HG02884 (cell line): ENCODE data around the gene RPS14.

Experiments used
- ATAC-seq: cut with Tn5 transposase; IDR thresholded peaks from one replicate; pipeline ENCODE4 v1.9.1; 2021; ENCODE audit warnings: mild to moderate bottlenecking, moderate library complexity; ENCODE audit not compliant: unreplicated experiment

The RPS14 gene

DNA sequence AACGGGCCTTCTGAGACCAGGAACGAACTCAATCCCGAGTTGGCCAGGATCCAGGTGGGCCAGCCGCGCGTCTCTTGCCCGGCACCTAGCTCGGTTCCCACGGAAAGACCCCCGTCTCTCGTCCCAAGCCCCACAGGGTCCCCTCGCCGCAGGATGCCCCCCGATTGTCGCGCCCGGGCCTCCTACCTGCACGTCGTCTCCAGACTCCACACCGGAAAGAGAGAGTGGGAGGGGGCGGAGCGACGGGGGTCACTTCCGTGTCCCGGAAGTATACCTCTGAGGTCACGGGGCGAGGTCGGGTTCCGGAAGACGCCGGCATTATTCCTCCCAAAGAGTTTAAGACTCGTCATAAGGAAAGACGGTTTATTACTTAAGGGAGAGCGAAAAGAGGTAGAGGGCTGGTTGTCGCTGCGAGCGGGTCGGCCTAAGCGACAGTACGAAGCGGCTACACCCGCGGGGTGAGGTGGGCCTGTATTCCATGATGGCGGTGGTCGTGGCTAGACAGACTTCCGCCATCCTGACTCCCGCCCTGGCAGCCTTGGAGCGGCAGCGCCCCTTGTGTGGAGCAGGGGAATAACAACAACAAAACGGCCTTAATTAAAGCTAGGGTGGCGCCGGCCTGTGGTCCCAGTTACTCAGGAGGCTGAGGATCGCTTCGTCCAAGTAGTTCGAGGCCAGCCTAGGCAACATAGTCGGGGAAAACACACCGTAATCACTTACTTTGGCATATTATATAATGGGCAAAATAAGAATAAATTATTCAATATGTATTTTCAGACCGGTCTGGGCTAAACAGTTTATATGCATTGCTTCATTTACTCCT lies at the start of gene RPS14:
RPS14 (minus strand) TSS at position 223 of the 823 bp plus-strand sequence. CDS start 2,006 bp downstream, outside the sequence.
- peak; percentile 90 for ATAC-seq

DNA sequence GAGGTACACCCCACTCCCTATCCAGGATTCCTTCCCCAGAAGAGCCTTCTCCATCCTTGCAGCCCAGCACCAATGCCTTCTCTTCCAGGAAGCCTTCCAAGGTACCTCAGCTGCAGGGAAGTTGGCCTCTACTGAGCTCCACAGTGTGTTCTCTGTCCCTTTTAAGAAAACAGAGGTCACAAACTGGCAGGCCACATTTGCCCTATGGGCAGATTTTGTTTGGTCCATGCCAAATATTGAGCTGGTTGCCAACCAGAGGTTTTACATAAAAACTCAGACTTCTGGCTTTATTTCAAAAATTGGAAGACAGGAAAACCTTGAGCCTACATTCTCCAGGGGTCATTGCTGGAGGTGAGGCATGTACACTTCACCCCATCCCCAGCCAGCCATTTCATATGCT lies 49.4 kb upstream of the RPS14 start:
- no peak for ATAC-seq

DNA sequence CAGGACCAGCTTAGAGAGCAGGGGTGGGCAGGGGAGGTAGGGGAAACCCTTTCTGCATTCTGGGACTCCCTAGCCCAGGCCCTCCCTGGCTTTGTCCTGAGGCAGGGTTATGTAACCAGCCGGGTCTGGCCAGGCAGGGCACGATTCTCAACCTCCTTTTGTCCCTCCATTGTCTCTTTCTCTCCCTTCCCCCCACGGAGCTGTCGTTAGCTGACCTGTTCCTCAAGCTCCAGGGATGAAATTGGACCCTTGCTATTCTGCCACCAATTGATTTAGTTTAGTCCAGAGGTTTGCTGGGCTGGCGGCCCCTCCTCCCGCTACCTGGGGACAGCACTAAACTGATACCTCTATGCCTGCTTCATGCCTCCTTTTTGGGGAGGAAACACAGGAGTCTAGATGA lies 49.0 kb upstream of the RPS14 start:
- no peak for ATAC-seq

DNA sequence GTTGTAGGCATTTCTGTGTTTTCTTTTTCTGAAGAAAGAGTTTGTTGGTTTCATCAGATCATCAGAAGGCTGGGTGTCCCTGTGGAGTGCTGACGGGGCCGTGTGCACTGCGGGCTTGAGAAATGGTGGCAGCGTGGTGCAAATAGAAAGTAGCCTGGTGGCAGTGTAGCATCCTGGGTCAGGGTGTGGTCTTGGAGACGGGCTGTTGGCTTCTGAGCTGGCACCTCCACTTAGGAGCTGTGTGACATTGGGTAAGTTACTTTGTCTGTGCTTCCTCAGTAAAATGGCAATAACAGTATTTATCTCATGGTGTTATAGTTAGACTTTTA lies 48.4 kb upstream of the RPS14 start:
- ATAC-seq = no peak

DNA sequence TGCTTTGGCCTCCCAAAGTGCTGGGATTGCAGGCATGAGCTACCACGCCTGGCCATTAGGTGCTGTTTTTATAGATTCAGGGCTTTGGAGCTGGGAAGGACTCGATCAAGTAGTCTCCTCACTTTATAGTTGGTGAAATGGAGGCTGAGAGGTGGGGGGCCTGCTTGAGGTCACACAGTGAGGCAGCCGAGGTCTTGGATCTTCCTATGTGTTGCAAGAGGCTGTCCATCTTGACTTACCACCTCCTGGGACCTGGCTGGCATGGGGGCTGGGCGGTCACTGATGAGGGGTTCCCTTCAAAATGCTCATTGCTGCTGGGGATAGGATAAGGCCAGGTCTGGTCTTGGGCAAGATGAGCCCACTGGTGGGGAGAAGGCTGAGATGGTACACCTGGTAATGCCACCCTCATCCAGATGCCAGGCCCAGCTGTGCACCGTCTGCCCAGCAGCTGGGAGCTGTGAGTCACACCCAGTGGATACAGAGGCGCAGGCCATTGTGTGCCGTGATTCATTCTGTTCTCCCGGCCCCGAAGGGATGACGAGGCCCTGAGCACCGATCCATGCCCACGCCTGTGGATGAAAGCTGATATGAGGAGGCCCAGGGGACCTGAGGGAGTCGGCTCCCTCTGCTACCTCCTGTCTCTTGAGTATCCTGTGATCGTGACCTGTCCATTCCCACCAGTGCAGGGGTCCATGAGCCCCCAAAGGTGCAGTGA lies 47.9 kb upstream of the RPS14 start:
- no peak for ATAC-seq

DNA sequence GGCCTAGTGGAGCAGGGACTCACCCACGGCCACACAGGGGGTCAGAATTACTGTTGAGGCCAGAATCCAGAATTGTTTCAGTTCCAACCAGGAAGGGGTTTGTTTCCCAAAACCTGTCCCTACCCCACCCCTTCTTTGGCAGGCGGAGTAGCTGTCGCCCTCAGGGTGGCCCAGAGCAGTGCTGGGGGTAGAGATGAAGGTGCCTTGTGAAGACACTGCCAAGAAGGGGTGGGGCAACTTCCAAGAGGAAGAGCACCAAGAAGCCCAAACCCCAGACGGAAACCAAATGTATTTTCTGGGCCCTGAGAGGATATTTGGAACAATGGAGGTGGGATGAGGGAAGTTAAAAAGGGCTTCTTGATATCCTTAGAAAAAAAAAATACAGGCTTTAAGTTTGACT lies 47.0 kb upstream of the RPS14 start:
- ATAC-seq = no peak

DNA sequence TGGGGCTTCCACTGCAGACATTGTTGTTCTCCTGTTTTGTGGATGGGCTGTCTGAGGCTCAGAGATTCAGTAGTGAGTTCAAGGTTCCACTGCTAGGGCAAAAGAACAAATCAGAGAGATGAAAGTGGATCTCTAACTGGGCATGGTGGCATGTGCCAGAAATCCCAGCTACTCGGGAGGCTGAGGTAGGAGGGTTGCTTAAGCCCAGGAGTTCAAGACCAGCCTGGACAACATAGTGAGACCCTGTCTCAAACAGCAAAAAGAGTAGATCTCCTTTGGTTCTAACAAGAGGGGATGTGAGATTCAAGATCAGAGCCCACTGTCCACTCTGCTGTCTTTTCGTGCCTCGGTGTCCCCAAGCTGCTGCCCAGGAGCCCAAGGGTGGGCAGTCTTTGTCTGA lies 46.6 kb upstream of the RPS14 start:
- no peak for ATAC-seq

DNA sequence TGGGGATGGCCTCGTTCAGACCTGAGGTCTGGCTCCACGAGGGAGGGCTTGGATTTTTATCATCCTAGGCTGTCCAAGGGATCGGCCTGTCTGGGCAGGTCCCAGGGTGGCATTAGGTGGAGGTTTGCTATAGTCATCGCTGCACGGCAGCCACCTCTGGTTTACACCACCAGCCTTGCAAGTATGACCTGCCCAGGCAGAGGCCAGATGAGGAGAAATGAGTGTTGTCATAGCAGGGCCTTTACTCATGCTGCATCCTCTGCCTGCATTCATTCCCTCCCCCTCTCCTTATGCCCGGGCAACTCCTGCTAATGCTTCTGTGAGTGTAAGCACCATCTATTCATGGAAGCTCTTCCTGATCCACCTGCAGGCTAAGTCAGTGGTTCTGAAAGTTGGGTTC lies 43.1 kb upstream of the RPS14 start:
- ATAC-seq = no peak

DNA sequence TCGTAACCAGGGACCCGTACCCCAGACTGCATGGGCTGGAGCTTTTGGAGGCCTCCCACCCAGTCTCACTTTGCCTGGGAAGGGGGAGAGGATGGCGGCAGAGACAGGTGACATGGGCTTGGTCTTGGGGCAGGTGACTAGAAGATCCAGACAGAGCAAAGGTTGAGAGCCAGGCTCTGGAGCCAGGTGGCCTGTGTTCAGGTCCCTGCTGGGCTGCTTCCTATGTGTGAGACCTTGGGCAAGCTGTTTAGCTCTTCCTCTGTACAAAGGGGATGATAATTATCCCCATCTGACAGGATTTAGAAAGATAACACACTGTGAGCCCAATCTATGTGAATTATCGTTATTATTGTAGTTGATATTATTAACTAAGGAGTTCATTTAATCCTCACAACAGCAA lies 42.3 kb upstream of the RPS14 start:
- ATAC-seq = no peak

DNA sequence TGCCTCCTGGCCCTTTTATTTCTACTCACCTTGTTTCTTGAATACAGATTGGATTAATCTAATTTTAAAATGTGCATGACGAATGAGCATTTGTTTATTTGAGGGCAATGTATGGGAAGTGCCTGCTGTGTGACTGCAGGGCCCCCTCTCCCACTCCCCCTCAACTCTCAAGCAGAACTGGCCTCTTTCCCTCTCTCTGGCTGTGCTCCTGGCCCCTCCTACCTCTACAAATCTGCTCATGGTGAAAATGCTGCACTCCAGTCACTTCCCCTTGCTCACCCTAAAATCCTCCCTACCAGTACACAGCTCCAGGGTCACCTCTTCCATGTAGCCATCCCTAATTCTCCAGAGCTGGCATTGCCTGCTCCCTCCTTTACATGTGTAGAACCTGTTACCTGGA lies 41.2 kb upstream of the RPS14 start:
- no peak for ATAC-seq

DNA sequence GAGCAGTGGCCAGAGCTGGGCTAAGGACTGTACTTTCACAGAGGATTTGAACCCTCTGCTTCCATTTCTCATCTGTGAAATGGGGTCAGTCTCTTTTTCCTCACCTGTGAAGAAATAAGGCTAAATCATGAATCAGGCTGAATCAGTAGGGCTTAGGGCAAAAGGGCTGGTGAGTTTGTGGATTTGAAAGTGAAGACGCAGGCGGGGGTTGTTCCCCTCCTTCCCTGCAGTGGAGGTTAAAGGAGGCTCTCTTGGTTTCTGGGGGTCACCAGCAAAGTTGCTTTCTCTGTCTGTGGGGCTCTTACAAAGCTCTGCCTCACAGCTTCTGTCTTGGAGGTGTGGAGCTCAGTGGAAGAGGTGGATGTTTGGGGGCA lies 40.7 kb upstream of the RPS14 start:
- ATAC-seq = no peak

DNA sequence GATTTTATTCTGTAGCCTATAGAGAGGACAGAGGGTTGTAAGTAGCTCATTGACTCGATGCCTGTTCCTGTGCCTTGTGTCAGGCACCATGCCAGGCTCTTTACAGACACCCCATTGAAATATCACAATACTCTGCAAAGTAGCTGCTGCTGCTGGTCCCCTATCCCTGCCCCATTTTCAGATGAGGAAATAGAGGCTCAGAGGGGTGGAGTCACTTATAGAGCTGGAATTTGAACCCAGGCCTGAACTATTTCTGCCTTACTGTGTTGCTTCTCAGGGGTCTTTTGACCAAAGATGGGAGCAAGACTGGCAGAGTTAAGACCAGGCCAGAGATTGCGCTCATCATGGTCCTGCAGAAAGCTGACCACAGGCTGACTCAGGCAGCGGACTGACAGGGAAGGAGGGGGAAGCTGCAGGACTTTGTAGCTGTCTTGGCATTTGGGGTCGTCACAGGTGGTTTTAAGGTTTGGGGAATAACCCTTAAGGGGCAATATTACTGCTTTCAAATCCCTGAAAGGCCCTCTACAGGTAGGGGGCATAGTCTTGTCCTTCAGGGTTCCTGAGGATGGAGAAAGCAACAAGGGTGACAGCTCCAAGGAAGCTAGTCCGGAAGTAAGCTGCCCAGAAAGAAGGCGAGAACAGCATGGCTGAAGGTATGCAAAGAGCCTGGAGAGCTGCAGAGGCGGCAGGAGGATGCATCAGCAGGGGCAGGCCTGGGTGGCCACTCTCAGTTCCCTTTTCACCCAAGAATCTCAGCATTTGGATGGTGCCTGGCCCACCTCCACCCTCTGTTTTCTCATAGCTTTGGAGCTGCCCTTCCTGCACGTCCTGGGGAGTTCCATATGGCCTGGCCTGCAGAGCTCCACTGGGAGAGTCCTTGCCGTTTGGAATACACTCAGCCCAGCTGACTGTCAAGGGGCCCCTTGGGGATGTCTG lies 40.1 kb upstream of the RPS14 start:
- ATAC-seq = peak; percentile 77

DNA sequence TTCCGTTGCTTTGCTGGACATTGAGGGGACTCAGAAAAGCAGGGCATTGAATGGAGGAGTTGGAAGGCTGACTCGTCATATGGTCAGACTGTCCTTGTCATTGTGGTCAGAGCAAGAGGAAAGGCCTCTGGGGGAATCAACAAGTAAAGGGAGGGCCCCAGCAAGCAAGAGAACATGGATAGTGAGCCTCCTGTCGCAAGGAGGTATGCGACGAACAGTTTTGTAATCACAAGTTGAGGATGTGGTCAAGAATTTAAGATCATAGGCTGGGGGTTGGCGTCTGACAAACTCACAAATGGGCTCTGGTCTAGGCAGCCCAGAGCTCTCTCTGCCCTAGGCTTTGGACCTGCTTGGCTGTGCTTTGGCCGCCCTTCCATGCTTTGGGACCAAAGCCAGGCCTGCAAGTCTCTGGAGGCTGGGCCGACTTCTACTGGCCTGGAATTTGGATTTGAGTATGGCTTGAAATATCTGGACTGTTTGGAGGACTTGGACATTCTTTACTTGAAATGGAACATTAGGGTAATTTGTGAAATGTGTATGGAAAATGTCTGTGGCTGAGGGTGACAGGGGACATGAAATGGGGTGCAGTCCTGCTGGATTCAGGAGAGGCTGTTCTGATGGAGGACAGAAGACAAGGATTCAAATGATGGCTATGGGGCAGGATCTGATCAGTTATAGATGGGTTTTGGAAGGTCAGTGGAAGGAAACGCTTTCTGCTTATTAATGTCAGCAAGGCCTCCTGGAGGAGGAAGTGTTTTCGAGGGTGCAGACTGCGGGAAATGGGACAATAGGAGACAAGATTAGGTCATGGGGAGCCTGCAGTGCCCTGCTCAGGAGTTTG lies 39.2 kb upstream of the RPS14 start:
- no peak for ATAC-seq

DNA sequence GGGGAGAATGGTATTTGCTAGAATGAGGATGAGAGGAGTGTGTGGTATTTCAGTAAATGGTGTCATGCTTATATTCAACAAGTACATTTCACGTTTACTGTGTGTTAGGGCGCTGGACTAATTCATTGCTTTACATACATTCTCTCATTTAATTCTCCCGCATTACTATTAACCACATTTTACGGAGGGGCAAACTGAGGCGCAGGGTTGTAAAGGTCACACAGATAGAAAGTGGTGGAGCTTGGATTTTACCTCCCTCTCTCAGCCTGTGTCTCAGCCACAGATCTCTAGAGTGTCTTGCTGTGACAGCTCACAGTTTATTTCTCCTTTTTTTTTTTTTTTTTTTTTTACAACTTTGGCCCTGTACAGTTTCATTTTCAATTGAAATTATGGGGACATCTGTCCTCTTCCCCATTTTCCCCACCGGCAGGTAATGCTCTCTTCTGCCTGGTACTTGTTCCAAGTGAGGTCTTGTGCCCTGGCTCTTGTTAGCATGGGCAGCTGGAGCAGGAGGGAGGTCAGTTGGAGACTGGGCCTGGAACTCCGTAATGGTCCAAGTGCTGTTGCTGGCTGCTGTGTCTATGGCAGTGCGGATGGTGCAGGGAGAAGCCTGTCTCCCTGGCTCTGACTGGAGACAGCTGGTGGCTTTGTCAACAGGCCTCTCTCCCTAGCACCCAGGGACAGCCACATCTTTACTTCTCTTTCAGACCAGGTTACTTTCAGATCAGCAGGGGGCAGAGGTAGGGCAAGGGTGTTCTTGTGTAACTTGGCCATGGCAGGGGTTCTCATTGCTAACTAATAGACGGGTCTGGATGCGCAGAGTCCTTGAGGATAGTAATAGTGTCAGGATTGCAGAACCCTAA lies 37.9 kb upstream of the RPS14 start:
- ATAC-seq = no peak

DNA sequence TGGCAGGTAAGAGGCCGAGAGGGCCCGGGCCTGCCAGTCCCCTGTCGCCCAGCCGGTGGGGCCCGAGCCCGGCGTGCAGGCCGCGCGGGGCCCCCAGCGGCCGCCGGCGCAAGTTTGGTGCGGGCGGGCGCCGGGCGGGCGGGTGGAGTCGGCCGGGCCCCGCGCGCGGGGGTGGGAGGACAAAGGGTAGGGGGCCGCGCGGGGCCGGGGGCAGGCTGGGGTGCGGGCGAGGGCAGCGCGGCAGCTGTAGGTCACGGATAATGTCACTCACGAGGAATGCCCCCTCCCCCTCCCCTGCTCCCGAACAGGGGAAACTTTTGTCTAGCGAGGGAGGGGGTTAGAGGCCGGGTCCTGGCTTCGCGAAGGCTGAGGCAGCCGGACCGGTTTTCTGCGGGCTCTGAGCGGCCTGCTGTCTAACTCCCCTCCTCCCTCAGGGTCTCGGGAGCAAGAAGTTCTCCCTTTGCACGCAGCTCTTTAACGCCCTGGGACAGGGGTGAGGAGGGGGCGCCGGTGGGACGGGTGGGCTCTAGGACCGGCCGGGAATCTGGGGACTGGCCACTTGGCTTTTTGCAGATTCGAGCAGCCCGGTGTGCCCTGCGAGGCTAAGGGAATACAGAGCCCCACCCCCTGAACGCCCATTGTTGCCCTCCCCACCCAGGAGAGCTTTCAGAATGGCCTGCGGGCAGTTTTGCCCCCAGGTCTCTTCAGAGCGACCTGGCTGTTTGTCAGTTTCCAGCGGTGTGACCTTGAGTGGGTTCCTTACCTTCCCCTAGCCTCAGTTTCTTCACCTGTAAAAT lies 37.1 kb upstream of the RPS14 start:
- no peak for ATAC-seq

DNA sequence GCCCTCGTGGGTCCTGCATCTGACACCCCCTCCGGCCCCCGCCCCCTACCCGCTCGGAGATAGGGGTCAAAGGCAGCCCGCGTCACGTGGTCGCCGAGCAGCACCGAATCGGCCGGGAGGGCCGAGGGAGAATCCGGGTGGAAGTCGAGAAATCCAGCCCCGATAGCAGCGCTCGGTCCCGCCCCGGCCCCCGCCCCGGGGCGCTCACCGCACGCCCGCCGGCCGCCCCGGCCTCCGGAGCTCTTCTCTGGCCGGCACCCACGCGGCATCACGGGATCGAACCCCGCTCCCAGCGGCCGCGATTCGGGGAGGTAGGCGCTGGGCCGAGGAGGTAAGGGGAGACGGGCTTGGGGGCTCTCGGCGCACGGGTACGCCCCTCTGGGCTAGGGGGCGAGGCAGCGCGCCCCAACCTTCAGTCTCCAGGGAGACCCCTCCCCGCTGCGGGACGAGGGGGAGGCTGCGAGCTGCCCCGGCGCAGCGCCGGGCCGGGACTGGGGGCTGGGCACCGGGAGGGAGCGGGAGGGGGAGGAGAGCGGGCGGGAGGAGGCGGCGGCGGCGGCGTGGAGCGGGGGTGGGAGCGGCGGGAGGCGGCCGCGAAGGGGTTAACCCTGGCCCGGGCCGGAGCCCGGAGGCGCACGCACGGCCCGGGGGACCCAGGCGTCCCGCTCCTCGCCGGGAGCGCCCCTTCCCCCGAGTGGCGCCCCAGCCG lies 36.3 kb upstream of the RPS14 start:
- ATAC-seq = no peak

DNA sequence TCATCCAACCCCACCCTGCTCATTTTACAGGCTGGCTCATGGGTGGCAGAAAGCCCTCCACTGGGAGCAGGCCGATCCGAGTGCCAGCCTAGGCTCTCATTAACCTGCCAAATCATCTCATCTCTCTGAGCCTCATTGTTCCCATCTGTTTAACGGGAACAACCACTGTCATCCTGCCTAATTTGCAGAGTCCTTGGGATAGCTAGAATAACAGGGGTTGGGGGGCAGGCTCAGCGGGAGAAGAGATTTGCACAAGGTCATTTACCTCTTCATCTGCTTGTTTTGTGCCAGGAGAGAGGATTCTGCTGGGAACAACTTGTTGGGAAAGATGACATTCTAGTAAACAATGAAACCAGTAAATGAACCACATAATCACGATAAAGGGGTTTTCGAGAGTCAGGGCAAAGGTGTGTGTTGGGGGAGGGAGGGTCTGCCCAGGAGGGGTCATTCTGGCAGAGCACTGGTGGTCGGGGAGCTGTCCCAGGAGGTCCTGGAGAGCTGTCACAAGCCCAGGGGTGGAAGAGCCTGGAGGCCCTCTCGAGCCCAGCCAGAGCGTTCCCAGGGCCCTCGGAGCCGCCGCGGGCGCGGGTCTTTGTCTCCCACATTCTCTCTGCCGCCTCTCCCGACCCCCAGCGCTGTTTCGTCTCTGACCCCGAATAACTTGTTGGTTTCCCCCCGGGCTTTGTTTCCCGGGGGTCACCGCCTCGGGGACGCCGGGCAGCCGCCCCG lies 35.6 kb upstream of the RPS14 start:
- ATAC-seq = no peak

DNA sequence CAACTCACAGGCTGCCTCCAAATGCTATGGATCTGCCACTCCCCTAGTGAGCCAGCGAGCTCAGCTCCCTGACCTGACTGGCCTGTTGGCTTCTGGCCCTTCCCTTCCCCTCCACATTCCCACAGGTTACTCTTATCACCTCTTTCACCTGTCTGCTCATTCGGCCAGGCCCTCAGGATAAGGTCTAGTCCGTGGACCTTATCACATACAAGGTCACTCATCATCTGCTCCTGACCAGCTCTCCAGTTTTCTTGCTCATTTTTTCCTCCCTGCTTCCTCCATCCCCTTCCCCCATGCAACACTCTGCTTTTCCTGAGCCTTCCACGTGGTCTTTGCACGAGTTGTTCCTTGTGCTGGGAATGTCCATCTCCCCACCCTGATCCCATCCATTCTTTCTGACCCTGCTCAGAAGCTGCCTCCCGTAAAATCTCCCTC lies 32.5 kb upstream of the RPS14 start:
- ATAC-seq = no peak
